H9 (cell line): ENCODE results near the gene UNC13C. TPM values are rescaled to one million over a fixed set of nuclear protein-coding genes. Genes with fewer than 3 reads are reported as not detected.

Experiments used
- DNase-seq: peaks from one replicate; pipeline ENCODE4 v3.0.0-alpha.2; 2017
- H2AFZ ChIP-seq: one replicate; pipeline ENCODE4 v1.6.1; 2013; ENCODE audit warnings: mild to moderate bottlenecking, low read length, control low read depth, moderate library complexity
- H2AK5ac ChIP-seq: 2 replicates; pipeline ENCODE4 v1.6.1; 2013; ENCODE audit warnings: low read length, control low read depth, mixed read lengths; ENCODE audit not compliant: insufficient read length
- H2BK120ac ChIP-seq: one replicate; pipeline ENCODE4 v1.6.1; 2013; ENCODE audit warnings: low read depth, mild to moderate bottlenecking, low read length, control low read depth, inconsistent platforms; ENCODE audit not compliant: poor library complexity, severe bottlenecking
- H2BK12ac ChIP-seq: 2 replicates; pipeline ENCODE4 v1.6.1; 2013; ENCODE audit warnings: low read length, control low read depth, mixed read lengths, low read depth; ENCODE audit not compliant: insufficient read length
- H2BK15ac ChIP-seq: 2 replicates; pipeline ENCODE4 v1.6.1; 2013; ENCODE audit warnings: low read depth, low read length, control low read depth
- H2BK20ac ChIP-seq: one replicate; pipeline ENCODE4 v1.6.1; 2013; ENCODE audit warnings: low read depth, mild to moderate bottlenecking, low read length, control low read depth, inconsistent platforms; ENCODE audit not compliant: poor library complexity, severe bottlenecking
- H2BK5ac ChIP-seq: 2 replicates; pipeline ENCODE4 v1.6.1; 2013; ENCODE audit warnings: low read length, control low read depth, mixed read lengths; ENCODE audit not compliant: insufficient read length
- H3K14ac ChIP-seq: 2 replicates; pipeline ENCODE4 v1.6.1; 2013; ENCODE audit warnings: low read length, control low read depth; ENCODE audit not compliant: insufficient read depth
- H3K18ac ChIP-seq: 2 replicates; pipeline ENCODE4 v1.6.1; 2013; ENCODE audit warnings: low read depth, mild to moderate bottlenecking, mixed read lengths, low read length, control low read depth; ENCODE audit not compliant: insufficient read length
- H3K23ac ChIP-seq: 2 replicates; pipeline ENCODE4 v1.6.1; 2013; ENCODE audit warnings: low read length, control low read depth, mixed read lengths, low read depth; ENCODE audit not compliant: insufficient read length
- H3K23me2 ChIP-seq: 2 replicates; pipeline ENCODE4 v1.6.1; 2013; ENCODE audit warnings: low read depth, mild to moderate bottlenecking, mixed read lengths, low read length, control low read depth; ENCODE audit not compliant: insufficient read length, poor library complexity, severe bottlenecking
- H3K27ac ChIP-seq: 2 replicates; pipeline ENCODE4 v1.5.1; 2013; ENCODE audit warnings: low read length, control low read depth, mixed read lengths, low read depth; ENCODE audit not compliant: insufficient read length
- H3K27me3 ChIP-seq: 2 replicates; pipeline ENCODE4 v1.6.1; 2013; ENCODE audit warnings: low read length, control low read depth, inconsistent platforms; ENCODE audit not compliant: insufficient read depth
- H3K4ac ChIP-seq: 2 replicates; pipeline ENCODE4 v1.6.1; 2013; ENCODE audit warnings: low read depth, mild to moderate bottlenecking, control low read depth, inconsistent platforms, low read length, moderate library complexity
- H3K4me1 ChIP-seq: 2 replicates; pipeline ENCODE4 v1.6.1; 2013; ENCODE audit warnings: low read length, control low read depth, inconsistent platforms; ENCODE audit not compliant: insufficient read depth
- H3K4me2 ChIP-seq: 2 replicates; pipeline ENCODE4 v1.6.1; 2013; ENCODE audit warnings: low read length, control low read depth, mixed read lengths; ENCODE audit not compliant: insufficient read length, insufficient read depth
- H3K56ac ChIP-seq: 2 replicates; pipeline ENCODE4 v1.6.1; 2013; ENCODE audit warnings: low read depth, mild to moderate bottlenecking, mixed read lengths, low read length, control low read depth; ENCODE audit not compliant: insufficient read length
- H3K79me1 ChIP-seq: 2 replicates; pipeline ENCODE4 v1.6.1; 2013; ENCODE audit warnings: low read depth, mild to moderate bottlenecking, moderate library complexity, low read length, control low read depth, inconsistent platforms; ENCODE audit not compliant: insufficient read depth, poor library complexity, severe bottlenecking
- H3K79me2 ChIP-seq: 2 replicates; pipeline ENCODE4 v1.6.1; 2013; ENCODE audit warnings: low read length, control low read depth, inconsistent platforms; ENCODE audit not compliant: insufficient read depth
- H3K9ac ChIP-seq: 2 replicates; pipeline ENCODE4 v1.6.1; 2013; ENCODE audit warnings: low read length, control low read depth, mixed read lengths; ENCODE audit not compliant: insufficient read length; ENCODE audit errors: extremely low read depth
- H3K9me3 ChIP-seq: one replicate; pipeline ENCODE4 v1.6.1; 2013; ENCODE audit warnings: low read depth, low read length, inconsistent platforms; ENCODE audit not compliant: control insufficient read depth
- H3T11ph ChIP-seq: one replicate; pipeline ENCODE4 v1.6.1; 2013; ENCODE audit warnings: mild to moderate bottlenecking, low read length, control low read depth, inconsistent platforms
- H4K20me1 ChIP-seq: one replicate; pipeline ENCODE4 v1.6.1; 2013; ENCODE audit not compliant: control insufficient read depth, insufficient read length, insufficient read depth
- H4K5ac ChIP-seq: 2 replicates; pipeline ENCODE4 v1.6.1; 2013; ENCODE audit warnings: low read depth, mild to moderate bottlenecking, mixed read lengths, low read length, control low read depth; ENCODE audit not compliant: insufficient read length
- H4K8ac ChIP-seq: replicated peaks from 2 replicates; pipeline ENCODE4 v1.6.1; 2013; ENCODE audit warnings: low read length, control low read depth, mixed read lengths, low read depth; ENCODE audit not compliant: insufficient read length
- H4K91ac ChIP-seq: 2 replicates; pipeline ENCODE4 v1.6.1; 2013; ENCODE audit warnings: low read depth, mild to moderate bottlenecking, moderate library complexity, mixed read lengths, low read length, control low read depth; ENCODE audit not compliant: insufficient read length
- H3K27ac Mint-ChIP-seq, 3 experiments: 2 replicates in 2 of 3; 3 replicates in 1 of 3; pipeline ENCODE4 v1.8.0; 2020 to 2021; ENCODE audit warnings: mixed read lengths in 3 of 3, mild to moderate bottlenecking in 1 of 3, moderate library complexity in 1 of 3
- H3K27me3 Mint-ChIP-seq: 2 replicates; pipeline ENCODE4 v1.8.0; 2021; ENCODE audit warnings: low read depth, mild to moderate bottlenecking, moderate library complexity, mixed read lengths
- H3K36me3 Mint-ChIP-seq, 3 experiments: 2 replicates in 2 of 3; 3 replicates in 1 of 3; pipeline ENCODE4 v1.8.0; 2020 to 2021; ENCODE audit warnings: low read depth in 3 of 3, mixed read lengths in 3 of 3; ENCODE audit not compliant: insufficient read depth in 1 of 3
- H3K4me1 Mint-ChIP-seq, 2 experiments: 2 replicates each; pipeline ENCODE4 v1.8.0; 2020; ENCODE audit warnings: mixed read lengths in 2 of 2
- H3K4me3 Mint-ChIP-seq, 2 experiments: 2 replicates in 1 of 2; 3 replicates in 1 of 2; pipeline ENCODE4 v1.8.0; 2020 to 2021; ENCODE audit warnings: mild to moderate bottlenecking in 2 of 2, mixed read lengths in 2 of 2, moderate library complexity in 1 of 2
- H3K9me3 Mint-ChIP-seq, 2 experiments: 2 replicates in 1 of 2; 3 replicates in 1 of 2; pipeline ENCODE4 v1.8.0; 2020; ENCODE audit warnings: mild to moderate bottlenecking in 2 of 2, mixed read lengths in 2 of 2, moderate library complexity in 1 of 2
- WGBS: extraction: QIAGEN DNeasy Blood & Tissue Kit; methylation state at CpG from one replicate; pipeline ENCODE4 v1.1.7; 2013; ENCODE audit warnings: missing lambda C conversion rate, low lambda C conversion rate, mixed read lengths; ENCODE audit not compliant: insufficient read length; ENCODE audit errors: extremely low coverage; 5-methylcytosine and 5-hydroxymethylcytosine counted together
- total RNA-seq: library from RNA; stranded (reverse); gene quantifications from 2 replicates; pipeline ENCODE4 v1.2.1, GENCODE V29; 2021
- TF ChIP-seq, protein P1 (sequence below): fragments of 200-600 bp; sonication (generic); conservative IDR thresholded peaks from 3 replicates; pipeline ENCODE4 v1.8.0; 2021; ENCODE audit warnings: antibody characterized with exemption, mild to moderate bottlenecking

Gene UNC13C
- total RNA-seq, 1 experiment from 2014 or later = 0.02 TPM

DNA sequence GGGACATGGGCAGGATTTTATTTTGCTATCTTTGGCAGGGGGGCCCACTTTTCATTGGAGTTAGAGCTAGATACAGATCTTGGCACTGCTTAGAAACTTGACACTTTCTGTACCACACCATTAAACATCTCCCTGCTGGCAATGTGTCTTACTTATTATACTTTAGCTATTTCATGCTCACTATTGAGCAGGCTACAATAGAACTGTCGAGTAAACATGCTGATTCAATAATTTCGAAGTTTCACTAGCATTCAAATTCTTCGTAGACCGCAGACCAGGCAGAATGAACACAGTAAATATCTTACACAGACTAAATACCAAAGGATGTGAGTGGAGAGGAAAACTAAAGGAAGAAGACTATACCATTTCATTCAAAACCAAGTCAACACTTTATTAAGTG is 180.8 kb downstream of the UNC13C start:
- Mint-ChIP-seq H3K4me3 (no peak overlapping the region), H3K4me1 (no peaks in the 10 kb centered on the region), H3K36me3 (no peaks in the 10 kb centered on the region; a peak in 1 of 7 replicates), H3K9me3 (no peaks in the 10 kb centered on the region), H3K27ac (no peak overlapping the region), H3K27me3 (no peaks in the 10 kb centered on the region)
- no peak overlapping the region for H3K56ac ChIP-seq
- no peak for DNase-seq
- H2BK20ac ChIP-seq = no peak overlapping the region
- no peaks in the 10 kb centered on the region for H3K9me3 ChIP-seq
- no peak overlapping the region for H3K4me2 ChIP-seq
- no peak overlapping the region for H2BK120ac ChIP-seq
- no peak overlapping the region for H3K9ac ChIP-seq
- no peak overlapping the region for H4K91ac ChIP-seq
- no peak overlapping the region for H3K14ac ChIP-seq
- H3K4me1 ChIP-seq = no peaks in the 10 kb centered on the region
- no peak overlapping the region for H3K23ac ChIP-seq
- H3K79me1 ChIP-seq = no peaks in the 10 kb centered on the region
- WGBS = no CpG with 5 or more reads among the region's 4 CpGs
- no peak overlapping the region for H2AK5ac ChIP-seq
- TF ChIP-seq, protein P1, sequence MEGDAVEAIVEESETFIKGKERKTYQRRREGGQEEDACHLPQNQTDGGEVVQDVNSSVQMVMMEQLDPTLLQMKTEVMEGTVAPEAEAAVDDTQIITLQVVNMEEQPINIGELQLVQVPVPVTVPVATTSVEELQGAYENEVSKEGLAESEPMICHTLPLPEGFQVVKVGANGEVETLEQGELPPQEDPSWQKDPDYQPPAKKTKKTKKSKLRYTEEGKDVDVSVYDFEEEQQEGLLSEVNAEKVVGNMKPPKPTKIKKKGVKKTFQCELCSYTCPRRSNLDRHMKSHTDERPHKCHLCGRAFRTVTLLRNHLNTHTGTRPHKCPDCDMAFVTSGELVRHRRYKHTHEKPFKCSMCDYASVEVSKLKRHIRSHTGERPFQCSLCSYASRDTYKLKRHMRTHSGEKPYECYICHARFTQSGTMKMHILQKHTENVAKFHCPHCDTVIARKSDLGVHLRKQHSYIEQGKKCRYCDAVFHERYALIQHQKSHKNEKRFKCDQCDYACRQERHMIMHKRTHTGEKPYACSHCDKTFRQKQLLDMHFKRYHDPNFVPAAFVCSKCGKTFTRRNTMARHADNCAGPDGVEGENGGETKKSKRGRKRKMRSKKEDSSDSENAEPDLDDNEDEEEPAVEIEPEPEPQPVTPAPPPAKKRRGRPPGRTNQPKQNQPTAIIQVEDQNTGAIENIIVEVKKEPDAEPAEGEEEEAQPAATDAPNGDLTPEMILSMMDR = no peak
- H2AFZ ChIP-seq = no peak overlapping the region
- H2BK15ac ChIP-seq = no peak overlapping the region
- H3T11ph ChIP-seq = no peak overlapping the region
- no peak overlapping the region for H3K27ac ChIP-seq
- H3K27me3 ChIP-seq = no peaks in the 10 kb centered on the region
- no peak overlapping the region for H2BK5ac ChIP-seq
- H3K4ac ChIP-seq = no peak overlapping the region
- H3K18ac ChIP-seq = no peak overlapping the region
- H4K8ac ChIP-seq = no peak overlapping the region
- H2BK12ac ChIP-seq = no peak overlapping the region
- no peaks in the 10 kb centered on the region for H3K79me2 ChIP-seq
- H3K23me2 ChIP-seq = no peaks in the 10 kb centered on the region
- H4K20me1 ChIP-seq = no peaks in the 10 kb centered on the region
- H4K5ac ChIP-seq = no peak overlapping the region
